GM12875 (cell line): ENCODE results near the gene ANGPTL2.

Experiments used
- H3K4me3 ChIP-seq: one replicate; pipeline ENCODE4 v1.5.1; 2011; ENCODE audit warnings: low read depth, low read length, control low read depth
- CTCF ChIP-seq: IDR thresholded peaks from 2 replicates; pipeline ENCODE4 v1.5.1; 2011; ENCODE audit warnings: low read depth, mild to moderate bottlenecking, control low read depth, inconsistent platforms, low read length, moderate library complexity, borderline replicate concordance; ENCODE audit not compliant: insufficient read depth

Gene ANGPTL2

GRCh38 chr9:127166651-127167524, 44.5 kb upstream of the ANGPTL2 start:
- TF ChIP-seq CTCF: no peak
- no peak overlapping the region for H3K4me3 ChIP-seq

- no peak for TF ChIP-seq CTCF
- H3K4me3 ChIP-seq: no peak overlapping the region
Measured at GRCh38 chr9:127166111-127166510, 43.7 kb upstream of the ANGPTL2 start.

GRCh38 chr9:127165116-127165515, 42.7 kb upstream of the ANGPTL2 start:
- TF ChIP-seq CTCF: no peak

GRCh38 chr9:127163409-127163808, 41.0 kb upstream of the ANGPTL2 start:
- no peak for TF ChIP-seq CTCF

More at GRCh38 chr9:127165116-127165515, 42.7 kb upstream of the ANGPTL2 start:
- no peak overlapping the region for H3K4me3 ChIP-seq

GRCh38 chr9:127162864-127163365, 40.5 kb upstream of the ANGPTL2 start:
- H3K4me3 ChIP-seq: no peak overlapping the region
- TF ChIP-seq CTCF: no peak

More at GRCh38 chr9:127163409-127163808, 41.0 kb upstream of the ANGPTL2 start:
- H3K4me3 ChIP-seq: no peak overlapping the region

GRCh38 chr9:127162046-127162863, 39.8 kb upstream of the ANGPTL2 start:
- no peak overlapping the region for H3K4me3 ChIP-seq
- no peak for TF ChIP-seq CTCF
